Natural killer cell treated with Interleukin-12 subunit alpha and Interleukin-12 subunit beta and Interleukin-15 and Interleukin-18, amount 100 ng/mL, for 72 hours (primary cell): ENCODE results near the gene UGT1A9. TPM values are rescaled to one million over a fixed set of nuclear protein-coding genes. Genes with fewer than 3 reads are reported as not detected.

ENCODE experiments used
- ATAC-seq, 2 donors: fragments of 150-1000 bp; cut with Tn5 transposase in 1 of 2; sonication (Bioruptor Pico), chemical (Tn5 transposase) in 1 of 2; 2 replicates each; pipeline ENCODE4 v1.10.0; 2021
- DNase-seq: peaks from one replicate; pipeline ENCODE4 v3.0.0; 2022; ENCODE audit warnings: low spot score
- H3K27ac Mint-ChIP-seq, 2 donors: 1 replicate in 1 of 2; 2 replicates in 1 of 2; pipeline ENCODE4 v1.8.0; 2022; ENCODE audit warnings: mixed read lengths in 2 of 2, mild to moderate bottlenecking in 1 of 2, moderate library complexity in 1 of 2
- H3K27me3 Mint-ChIP-seq, 2 donors: 1 replicate in 1 of 2; 2 replicates in 1 of 2; pipeline ENCODE4 v1.8.0; 2022; ENCODE audit warnings: mixed read lengths in 2 of 2
- H3K36me3 Mint-ChIP-seq: one replicate; pipeline ENCODE4 v1.8.0; 2022; ENCODE audit warnings: mixed read lengths
- H3K4me1 Mint-ChIP-seq, 2 donors: 1 replicate in 1 of 2; 2 replicates in 1 of 2; pipeline ENCODE4 v1.8.0; 2022; ENCODE audit warnings: low read depth in 2 of 2, mixed read lengths in 2 of 2, mild to moderate bottlenecking in 1 of 2
- H3K4me3 Mint-ChIP-seq: one replicate; pipeline ENCODE4 v1.8.0; 2022; ENCODE audit warnings: mixed read lengths
- H3K9me3 Mint-ChIP-seq: 2 replicates; pipeline ENCODE4 v1.8.0; 2022; ENCODE audit warnings: mixed read lengths
- total RNA-seq, 2 donors: library from RNA; stranded (reverse); gene quantifications; one replicate each; pipeline ENCODE4 v1.2.3, GENCODE V29; 2022

UGT1A9 gene
- total RNA-seq, 2 donors from 2014 or later = not detected

GRCh38 chr2:233794128-233794658 is 122.5 kb downstream of the UGT1A9 start:
- Mint-ChIP-seq H3K4me1 (no peaks in the 10 kb centered on the region), H3K36me3 (no peaks in the 10 kb centered on the region), H3K9me3 (no peaks in the 10 kb centered on the region), H3K27me3 (peaks cover 0 to 3% of the 10 kb centered on the region in 2 donors), H3K4me3 (no peak overlapping the region), H3K27ac (no peak overlapping the region)
- ATAC-seq (no peak), DNase-seq (peak; percentile 26)

DNA sequence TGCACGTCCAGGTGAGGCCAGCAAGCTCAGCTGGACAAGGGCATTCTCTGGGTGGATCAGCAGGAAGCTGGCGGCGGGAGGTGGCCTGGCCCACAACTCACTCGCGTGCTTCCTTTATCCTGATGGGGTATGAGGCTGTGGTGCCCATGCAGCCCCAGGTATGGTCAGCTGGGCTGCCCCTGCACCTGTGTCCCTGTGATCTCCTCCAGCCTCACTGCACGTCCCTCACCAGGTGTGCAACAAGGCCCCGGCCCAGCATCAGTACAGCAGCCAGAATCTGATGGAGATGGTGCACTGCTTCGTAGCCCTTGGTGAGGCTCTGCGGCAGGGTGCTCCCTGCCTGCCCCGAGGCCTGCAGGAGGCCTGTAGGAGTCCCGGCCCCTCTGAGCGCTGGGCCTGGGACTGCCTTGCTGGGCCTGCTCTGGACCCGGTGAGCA is 124.1 kb downstream of the UGT1A9 start:
- Mint-ChIP-seq H3K27me3 (peaks cover 5 to 7% of the 10 kb centered on the region in 2 donors), H3K36me3 (no peaks in the 10 kb centered on the region), H3K9me3 (no peaks in the 10 kb centered on the region), H3K4me1 (peaks cover 0 to 3% of the 10 kb centered on the region in 2 donors), H3K27ac (no peak overlapping the region), H3K4me3 (no peak overlapping the region)
- peak in 1 of 2 donors; percentile 9 for ATAC-seq
- peak; percentile 60 for DNase-seq

DNA sequence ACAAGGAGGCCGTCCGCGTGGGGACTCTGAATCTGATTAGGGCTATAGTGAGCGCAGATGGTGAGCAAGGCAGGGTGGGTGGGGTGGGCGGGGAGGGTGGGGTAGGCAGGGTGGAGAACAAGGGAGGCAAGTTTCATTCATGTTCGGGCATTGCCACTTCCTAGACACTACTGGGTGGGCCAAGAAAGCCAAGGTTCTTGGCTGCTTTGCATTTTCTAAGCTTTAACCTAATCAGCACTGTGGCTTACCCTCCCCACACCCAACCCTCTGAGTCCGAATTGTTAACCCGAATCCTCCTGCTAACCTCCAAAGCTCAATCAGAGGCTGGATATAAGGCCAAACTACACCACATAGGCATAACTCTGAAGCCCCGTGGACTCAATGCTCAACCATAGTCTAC is 124.6 kb downstream of the UGT1A9 start:
- DNase-seq = no peak
- H3K36me3 Mint-ChIP-seq = no peaks in the 10 kb centered on the region
- no peak overlapping the region for H3K4me3 Mint-ChIP-seq
- no peak for ATAC-seq
- no peak overlapping the region for H3K27ac Mint-ChIP-seq
- peaks cover 5 to 9% of the 10 kb centered on the region in 2 donors for H3K27me3 Mint-ChIP-seq
- H3K4me1 Mint-ChIP-seq = peaks cover 0 to 3% of the 10 kb centered on the region in 2 donors
- H3K9me3 Mint-ChIP-seq = no peaks in the 10 kb centered on the region

- H3K4me1 Mint-ChIP-seq = peaks cover 0 to 3% of the 10 kb centered on the region in 2 donors
- ATAC-seq (no peak), DNase-seq (peak; percentile 45)
- no peak overlapping the region for H3K4me3 Mint-ChIP-seq
- H3K36me3 Mint-ChIP-seq = no peaks in the 10 kb centered on the region
- no peak overlapping the region for H3K27ac Mint-ChIP-seq
- H3K9me3 Mint-ChIP-seq = no peaks in the 10 kb centered on the region
- H3K27me3 Mint-ChIP-seq = peaks cover 10 to 17% of the 10 kb centered on the region in 2 donors
Measured at GRCh38 chr2:233798335-233799086, 126.8 kb downstream of the UGT1A9 start.

- ATAC-seq (no peak), DNase-seq (peak; percentile 42)
- Mint-ChIP-seq H3K9me3 (no peaks in the 10 kb centered on the region), H3K27me3 (peaks cover 10 to 19% of the 10 kb centered on the region in 2 donors), H3K36me3 (no peaks in the 10 kb centered on the region), H3K4me1 (peaks cover 0 to 3% of the 10 kb centered on the region in 2 donors), H3K27ac (no peak overlapping the region), H3K4me3 (no peak overlapping the region)
Measured at GRCh38 chr2:233799087-233799665, 127.5 kb downstream of the UGT1A9 start.

- no peaks in the 10 kb centered on the region for H3K36me3 Mint-ChIP-seq
- no peaks in the 10 kb centered on the region for H3K9me3 Mint-ChIP-seq
- no peak overlapping the region for H3K4me3 Mint-ChIP-seq
- no peak overlapping the region for H3K27ac Mint-ChIP-seq
- peaks cover 10 to 24% of the 10 kb centered on the region in 2 donors for H3K27me3 Mint-ChIP-seq
- no peak for ATAC-seq
- H3K4me1 Mint-ChIP-seq = peaks cover 0 to 3% of the 10 kb centered on the region in 2 donors
- peak; percentile 37 for DNase-seq
Measured at GRCh38 chr2:233799716-233800115, 128.0 kb downstream of the UGT1A9 start.

GRCh38 chr2:233800208-233800607 is 128.5 kb downstream of the UGT1A9 start:
- ATAC-seq (no peak), DNase-seq (no peak)
- H3K36me3 Mint-ChIP-seq = no peaks in the 10 kb centered on the region
- H3K27me3 Mint-ChIP-seq = peaks cover 13 to 29% of the 10 kb centered on the region in 2 donors
- no peaks in the 10 kb centered on the region for H3K9me3 Mint-ChIP-seq
- no peak overlapping the region for H3K4me3 Mint-ChIP-seq
- H3K27ac Mint-ChIP-seq = no peak overlapping the region
- H3K4me1 Mint-ChIP-seq = peaks cover 0 to 3% of the 10 kb centered on the region in 2 donors

DNA sequence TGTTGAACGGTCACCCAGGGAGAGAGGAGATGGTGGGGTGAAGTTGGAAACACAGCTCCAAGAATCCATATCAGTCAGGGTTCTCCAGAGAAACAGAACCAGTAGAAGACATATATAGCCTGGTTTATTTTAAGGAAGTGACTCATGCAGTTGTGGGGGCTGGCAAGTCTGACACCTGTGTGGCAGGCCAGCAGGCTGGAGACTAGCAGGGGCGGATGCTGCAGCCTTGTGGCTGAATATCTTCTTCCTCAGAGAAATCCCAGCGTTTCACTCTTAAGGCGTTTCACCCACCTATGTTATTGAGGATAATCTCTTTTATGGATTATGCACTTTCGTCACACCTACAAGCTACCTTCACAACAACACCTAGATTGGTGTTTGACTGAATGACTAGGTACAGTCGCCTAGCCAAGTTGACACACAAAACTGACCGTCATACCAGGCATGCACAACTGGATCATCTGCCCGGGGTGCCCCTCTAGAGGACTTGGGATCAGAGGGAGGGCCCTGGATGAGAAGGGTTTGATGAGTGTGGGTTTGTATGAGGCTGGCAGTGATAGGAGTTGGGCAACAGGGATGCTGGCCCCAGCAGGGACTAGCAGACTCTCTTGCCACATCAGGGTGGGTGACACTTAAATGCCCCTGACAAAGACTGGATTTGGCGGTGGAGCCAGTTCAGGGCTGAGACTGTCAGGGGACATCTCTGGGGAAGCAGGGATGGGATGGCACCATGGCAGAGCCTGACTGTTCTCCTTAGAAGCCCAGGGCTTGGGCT is 129.8 kb downstream of the UGT1A9 start:
- Mint-ChIP-seq H3K4me1 (peaks cover 0 to 3% of the 10 kb centered on the region in 2 donors), H3K27ac (no peak overlapping the region), H3K9me3 (no peaks in the 10 kb centered on the region), H3K4me3 (no peak overlapping the region), H3K27me3 (peaks cover 13 to 42% of the 10 kb centered on the region in 2 donors), H3K36me3 (no peaks in the 10 kb centered on the region)
- DNase-seq (no peak), ATAC-seq (peak in 1 of 2 donors; percentile 53)

DNA sequence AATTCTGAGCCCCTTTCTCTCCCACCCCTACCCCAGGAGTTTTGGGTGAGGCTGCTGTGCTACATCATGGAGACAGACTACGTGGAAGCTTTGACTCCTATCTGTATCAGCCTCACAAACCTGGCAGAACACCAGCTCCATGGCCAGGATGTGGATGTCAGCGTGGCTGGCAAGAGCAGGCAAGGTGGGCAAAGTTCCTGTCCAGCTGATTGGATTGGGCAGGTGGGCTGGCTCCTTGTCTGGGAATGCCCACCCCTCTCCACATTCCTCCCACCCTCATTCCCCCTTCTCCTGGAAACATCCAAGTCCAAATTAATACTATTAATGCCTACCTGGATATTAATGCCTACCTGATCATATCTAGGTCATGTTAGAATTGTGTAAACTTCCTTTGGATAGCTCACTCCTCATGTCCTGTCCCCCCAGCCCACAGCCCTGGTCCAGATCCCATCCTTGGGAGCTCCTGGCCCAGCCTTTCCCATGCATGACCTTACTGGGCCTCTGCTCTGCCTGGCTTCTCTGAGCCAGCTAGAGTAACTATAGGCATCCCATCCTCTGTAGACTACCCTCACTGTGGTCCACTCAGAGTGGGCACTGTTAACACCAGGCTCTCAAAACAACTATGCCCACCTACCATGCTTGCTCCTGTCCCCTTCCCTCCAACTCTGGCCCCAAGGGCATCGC is 130.6 kb downstream of the UGT1A9 start:
- DNase-seq (no peak), ATAC-seq (peak; percentile 24 to 29)
- H3K27ac Mint-ChIP-seq = no peak overlapping the region
- H3K36me3 Mint-ChIP-seq = no peaks in the 10 kb centered on the region
- H3K4me1 Mint-ChIP-seq = peaks cover 0 to 3% of the 10 kb centered on the region in 2 donors
- H3K4me3 Mint-ChIP-seq = no peak overlapping the region
- H3K9me3 Mint-ChIP-seq = no peaks in the 10 kb centered on the region
- H3K27me3 Mint-ChIP-seq = peaks cover 13 to 42% of the 10 kb centered on the region in 2 donors

DNA sequence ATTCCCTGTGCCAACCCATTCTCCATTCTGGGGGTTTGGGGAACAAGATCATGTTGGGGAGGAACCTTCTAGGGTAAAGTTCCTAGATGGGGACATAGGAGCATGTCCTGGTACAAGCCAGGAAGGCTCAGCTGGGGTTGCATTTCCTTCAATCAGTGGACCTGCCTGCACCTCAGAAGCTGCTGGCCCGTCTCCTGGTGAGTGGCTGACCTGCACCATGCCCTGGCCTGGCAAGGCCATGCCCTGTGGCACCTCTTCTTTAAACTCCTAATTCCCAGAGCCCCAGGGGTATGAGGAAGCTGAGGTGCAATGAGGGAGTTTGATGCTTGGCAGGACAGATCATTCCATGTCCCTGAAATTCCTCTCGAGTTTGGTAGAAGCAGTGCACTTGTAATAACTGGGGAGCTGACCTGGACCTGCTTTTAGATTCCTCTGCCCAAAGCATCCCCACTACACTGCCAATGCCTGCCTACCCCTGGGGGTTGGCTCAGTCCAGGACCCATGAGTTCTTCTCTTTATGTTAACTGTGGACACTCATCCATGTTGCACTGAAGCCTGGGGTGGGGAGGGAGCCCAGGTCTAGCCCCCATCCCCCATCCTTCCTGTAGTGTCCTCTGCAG is 131.7 kb downstream of the UGT1A9 start:
- H3K4me1 Mint-ChIP-seq = peaks cover 0 to 3% of the 10 kb centered on the region in 2 donors
- no peak overlapping the region for H3K27ac Mint-ChIP-seq
- no peaks in the 10 kb centered on the region for H3K36me3 Mint-ChIP-seq
- DNase-seq = no peak
- H3K9me3 Mint-ChIP-seq = no peaks in the 10 kb centered on the region
- H3K27me3 Mint-ChIP-seq = peaks cover 12 to 42% of the 10 kb centered on the region in 2 donors
- no peak overlapping the region for H3K4me3 Mint-ChIP-seq
- no peak for ATAC-seq

- no peak for DNase-seq
- Mint-ChIP-seq H3K27ac (no peak overlapping the region), H3K9me3 (no peaks in the 10 kb centered on the region)
Measured at GRCh38 chr2:233803994-233804393, 132.3 kb downstream of the UGT1A9 start.

GRCh38 chr2:233807215-233807865 is 135.6 kb downstream of the UGT1A9 start:
- H3K9me3 Mint-ChIP-seq = no peaks in the 10 kb centered on the region
- H3K4me1 Mint-ChIP-seq = no peaks in the 10 kb centered on the region
- H3K27me3 Mint-ChIP-seq = peaks cover 17 to 40% of the 10 kb centered on the region in 2 donors
- H3K36me3 Mint-ChIP-seq = no peaks in the 10 kb centered on the region
- H3K4me3 Mint-ChIP-seq = no peak overlapping the region
- ATAC-seq (no peak), DNase-seq (peak; percentile 60)
- no peak overlapping the region for H3K27ac Mint-ChIP-seq

More at GRCh38 chr2:233803994-233804393, 132.3 kb downstream of the UGT1A9 start:
- Mint-ChIP-seq H3K4me3 (no peak overlapping the region), H3K27me3 (peaks cover 11 to 42% of the 10 kb centered on the region in 2 donors), H3K4me1 (peaks cover 0 to 3% of the 10 kb centered on the region in 2 donors), H3K36me3 (no peaks in the 10 kb centered on the region)
- no peak for ATAC-seq
